ENCODE measurements around the gene RNASE8.

Gene RNASE8

GRCh38 chr14:21106498-21107282, 49.1 kb downstream of the RNASE8 start:
- Histone ChIP-seq H3K36me3 (ENCODE audit: insufficient read depth, low read length) (no peaks in the 10 kb centered on the region), H3K4me3 (ENCODE audit: low read length) (peak overlapping the region; percentile 42), H3K9me3 (ENCODE audit: low read length) (no peaks in the 10 kb centered on the region), H3K4me1 (ENCODE audit: insufficient read depth, low read length) (peaks cover 29% of the 10 kb centered on the region), H3K27me3 (ENCODE audit: insufficient read depth, low read length) (no peaks in the 10 kb centered on the region), H2AFZ (ENCODE audit: low read depth, low read length) (peak overlapping the region; percentile 76)

GRCh38 chr14:21107283-21107800, 49.7 kb downstream of the RNASE8 start:
- no peak overlapping the region for H3K4me3 ChIP-seq (ENCODE audit: low read length)
- H3K36me3 ChIP-seq (ENCODE audit: insufficient read depth, low read length) = no peaks in the 10 kb centered on the region
- H3K4me1 ChIP-seq (ENCODE audit: insufficient read depth, low read length) = peaks cover 28% of the 10 kb centered on the region

More at GRCh38 chr14:21107283-21107800, 49.7 kb downstream of the RNASE8 start:
- peak overlapping the region; percentile 76 for H2AFZ ChIP-seq (ENCODE audit: low read depth, low read length)
- H3K27me3 ChIP-seq (ENCODE audit: insufficient read depth, low read length) = no peaks in the 10 kb centered on the region
- H3K9me3 ChIP-seq (ENCODE audit: low read length) = no peaks in the 10 kb centered on the region
